Duodenal mucosa (tissue), 2 donors: Measurements from ENCODE around the gene PLEKHM3.
A peak's percentile ranks its signal among the peaks of the same experiment; 100 is the strongest.
"Not testable (repeated sequence)": the region's sequence is repeated elsewhere in the genome, so short reads cannot be mapped to it uniquely, and the experiment has no call there.

Experiments
- H3K27ac ChIP-seq: one replicate; pipeline ENCODE4 v1.7.0; 2013; ENCODE audit warnings: low read depth, low read length
- H3K27me3 ChIP-seq, 2 donors: one replicate each; pipeline ENCODE4 v1.7.0; 2013; ENCODE audit warnings: low read length in 2 of 2, control low read depth in 1 of 2; ENCODE audit not compliant: insufficient read depth in 2 of 2, control insufficient read depth in 1 of 2
- H3K36me3 ChIP-seq, 2 donors: one replicate each; pipeline ENCODE4 v1.7.0; 2013; ENCODE audit warnings: low read length in 2 of 2, control low read depth in 1 of 2; ENCODE audit not compliant: insufficient read depth in 2 of 2, control insufficient read depth in 1 of 2
- H3K4me1 ChIP-seq, 2 donors: one replicate each; pipeline ENCODE4 v1.7.0; 2013; ENCODE audit warnings: low read length in 2 of 2, control low read depth in 1 of 2; ENCODE audit not compliant: insufficient read depth in 2 of 2, control insufficient read depth in 1 of 2
- H3K4me3 ChIP-seq, 2 donors: one replicate each; pipeline ENCODE4 v1.7.0; 2013; ENCODE audit warnings: low read length in 2 of 2, low read depth in 1 of 2
- H3K9ac ChIP-seq, 2 donors: one replicate each; pipeline ENCODE4 v1.7.0; 2013; ENCODE audit warnings: low read length in 2 of 2, low read depth in 1 of 2
- H3K9me3 ChIP-seq, 2 donors: one replicate each; pipeline ENCODE4 v1.7.0; 2013; ENCODE audit warnings: low read length in 2 of 2, control low read depth in 1 of 2; ENCODE audit not compliant: control insufficient read depth in 1 of 2

Gene PLEKHM3

DNA sequence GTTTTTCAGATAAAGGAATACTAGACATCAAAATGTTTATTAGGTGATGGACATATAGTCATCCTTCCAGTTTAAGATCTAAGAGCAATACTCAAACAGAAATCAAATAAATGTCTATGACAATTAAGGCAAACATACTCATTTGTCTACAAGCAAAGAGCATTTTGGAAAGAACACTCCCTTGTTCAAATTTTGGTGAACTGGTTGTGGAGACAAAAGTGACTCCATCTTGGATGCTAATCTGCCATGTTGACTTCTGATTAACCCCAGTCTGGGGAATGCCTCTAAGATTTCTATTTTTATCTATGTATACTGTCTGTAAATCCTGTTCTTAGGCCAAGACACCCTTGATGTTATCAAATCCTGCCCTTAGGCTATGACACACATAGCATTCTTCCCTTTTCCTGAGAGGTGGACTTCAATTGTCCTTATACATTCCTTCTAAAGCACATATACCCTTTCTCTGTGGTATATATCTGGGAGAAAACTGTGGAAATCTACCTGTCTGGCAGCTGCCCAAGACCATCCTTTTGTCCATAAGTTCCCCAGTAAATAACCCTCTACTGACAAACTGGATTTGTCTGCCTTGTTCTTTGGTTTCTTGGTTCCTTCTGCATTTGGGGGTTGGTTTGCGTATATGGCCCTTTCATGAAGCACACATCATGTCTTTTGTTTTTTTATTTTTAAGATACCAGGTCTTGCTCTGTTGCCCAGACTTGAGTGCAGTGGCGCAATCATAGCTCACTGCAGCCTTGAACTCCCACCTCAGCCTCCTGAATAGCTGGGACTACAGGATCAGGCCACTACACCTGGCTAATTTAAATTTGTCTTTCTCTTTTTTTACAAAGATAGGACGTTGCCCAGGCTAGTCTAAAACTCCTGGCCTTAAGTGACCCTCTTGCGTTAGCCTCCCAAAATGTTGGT lies 12.5 kb upstream of the PLEKHM3 start:
- Histone ChIP-seq H3K27ac (no peak overlapping the region), H3K36me3 (no peaks in the 10 kb centered on the region), H3K9ac (no peak overlapping the region), H3K4me3 (no peak overlapping the region), H3K4me1 (no peaks in the 10 kb centered on the region), H3K27me3 (no peaks in the 10 kb centered on the region), H3K9me3 (peaks cover 0 to 3% of the 10 kb centered on the region in 2 donors)

GRCh38 chr2:208036357-208036756 lies 11.0 kb upstream of the PLEKHM3 start:
- Histone ChIP-seq H3K4me3 (no peak overlapping the region), H3K9ac (no peak overlapping the region), H3K36me3 (no peaks in the 10 kb centered on the region), H3K4me1 (no peaks in the 10 kb centered on the region), H3K27ac (no peak overlapping the region), H3K27me3 (no peaks in the 10 kb centered on the region), H3K9me3 (peaks cover 0 to 3% of the 10 kb centered on the region in 2 donors)

DNA sequence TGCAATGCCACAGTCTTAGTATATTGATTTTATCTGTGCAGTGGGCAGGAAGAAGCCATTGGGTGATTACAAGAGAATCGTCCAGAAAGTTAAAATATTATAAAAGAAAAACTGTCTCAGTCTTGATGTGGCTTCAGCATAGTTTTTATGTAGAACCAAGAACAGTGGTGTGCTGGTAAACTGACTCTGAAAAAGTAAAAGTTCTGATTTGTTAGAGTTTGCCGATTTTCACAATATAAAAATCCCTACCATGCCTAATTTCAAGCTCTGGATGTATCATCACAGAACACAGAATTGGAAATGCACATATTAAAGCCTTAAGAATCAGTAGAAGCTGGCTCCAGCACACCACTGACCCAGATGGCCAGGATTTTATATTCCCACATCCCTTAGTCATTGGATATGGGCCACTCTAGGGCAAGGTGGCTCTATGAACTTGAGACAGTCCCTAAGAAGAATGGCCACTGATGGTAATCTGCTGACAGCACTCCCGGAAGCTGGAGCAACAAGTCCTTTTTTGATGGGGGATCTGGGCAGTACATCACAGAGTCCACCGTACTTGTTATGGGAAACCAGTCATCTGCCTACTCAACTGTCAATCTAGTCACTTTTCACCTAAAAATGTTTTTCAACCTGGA lies 9.3 kb upstream of the PLEKHM3 start:
- H3K27ac ChIP-seq = no peak overlapping the region
- H3K27me3 ChIP-seq = no peaks in the 10 kb centered on the region
- no peak overlapping the region for H3K4me3 ChIP-seq
- no peaks in the 10 kb centered on the region for H3K4me1 ChIP-seq
- no peaks in the 10 kb centered on the region for H3K36me3 ChIP-seq
- H3K9me3 ChIP-seq = peaks cover 0 to 3% of the 10 kb centered on the region in 2 donors
- H3K9ac ChIP-seq = no peak overlapping the region

DNA sequence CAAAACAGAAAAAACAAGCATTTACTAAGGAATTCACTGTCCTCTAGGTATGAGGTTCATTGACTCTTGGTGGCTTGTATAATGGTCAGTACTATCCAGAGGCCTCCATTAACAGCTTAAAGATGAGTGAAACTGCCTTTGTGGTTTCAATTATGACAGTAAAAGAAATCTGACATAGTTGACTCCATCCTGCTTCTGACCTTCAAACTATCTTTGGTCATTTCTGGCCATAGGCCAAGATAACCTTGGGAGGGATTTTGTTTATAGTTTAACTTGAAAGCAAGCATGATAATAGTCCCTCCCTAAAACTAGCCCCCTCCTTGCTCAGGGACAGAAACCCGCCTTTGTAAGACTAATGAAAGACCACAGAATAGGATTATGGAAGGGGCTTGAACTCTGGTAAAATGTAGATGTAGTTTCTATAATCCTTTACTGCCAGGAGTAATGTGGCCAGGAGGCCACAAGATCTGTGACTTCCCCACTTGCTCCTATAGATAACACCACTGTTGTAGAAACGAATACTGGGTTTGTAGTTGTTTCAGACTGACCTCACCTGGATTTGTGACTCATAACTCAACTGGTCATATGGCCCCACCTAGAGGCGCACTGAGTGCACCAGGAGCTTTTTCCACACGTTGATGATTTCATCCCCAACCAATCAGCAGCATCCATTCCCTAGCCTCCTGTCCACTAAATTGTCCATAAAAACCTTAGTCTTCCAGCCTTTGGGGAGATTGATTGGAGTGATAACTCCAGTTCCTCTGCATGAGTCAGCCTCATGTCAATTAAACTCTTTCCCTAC lies 8.6 kb upstream of the PLEKHM3 start:
- Histone ChIP-seq H3K9me3 (peaks cover 0 to 3% of the 10 kb centered on the region in 2 donors), H3K4me3 (no peak overlapping the region), H3K9ac (no peak overlapping the region), H3K27ac (no peak overlapping the region), H3K36me3 (no peaks in the 10 kb centered on the region), H3K4me1 (no peaks in the 10 kb centered on the region), H3K27me3 (no peaks in the 10 kb centered on the region)

GRCh38 chr2:208031608-208032019 lies 6.3 kb upstream of the PLEKHM3 start:
- Histone ChIP-seq H3K4me3 (no peak overlapping the region), H3K27ac (no peak overlapping the region), H3K9ac (no peak overlapping the region)

DNA sequence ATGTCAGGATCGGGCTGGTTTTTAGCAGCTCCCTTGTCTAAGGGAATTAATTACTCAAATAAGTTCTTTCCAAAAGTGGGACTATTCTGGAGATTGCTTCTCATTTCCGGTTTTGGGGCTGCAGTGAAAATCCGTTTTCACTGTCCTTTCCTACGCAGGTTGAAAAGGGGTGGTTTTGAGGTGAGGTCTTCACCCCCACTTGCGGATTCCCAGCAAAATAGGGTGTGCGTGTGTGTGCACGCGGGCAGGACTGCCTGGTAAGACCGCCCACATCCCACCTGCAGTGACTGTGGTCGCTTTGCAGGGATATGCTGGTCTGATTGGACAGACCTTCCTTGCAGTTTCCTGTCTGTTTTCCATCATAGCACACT lies 472 bp upstream of the PLEKHM3 start:
- peaks cover 5 to 6% of the 10 kb centered on the region in 2 donors for H3K4me1 ChIP-seq
- peak overlapping the region; percentile 84 to 89 for H3K9ac ChIP-seq
- H3K9me3 ChIP-seq = no peaks in the 10 kb centered on the region
- peak overlapping the region; percentile 95 to 98 for H3K4me3 ChIP-seq
- no peaks in the 10 kb centered on the region for H3K27me3 ChIP-seq
- H3K27ac ChIP-seq = peak overlapping the region; percentile 46
- no peaks in the 10 kb centered on the region for H3K36me3 ChIP-seq

More at GRCh38 chr2:208031608-208032019, 6.3 kb upstream of the PLEKHM3 start:
- no peaks in the 10 kb centered on the region for H3K4me1 ChIP-seq
- peaks cover 0 to 3% of the 10 kb centered on the region in 2 donors for H3K9me3 ChIP-seq
- no peaks in the 10 kb centered on the region for H3K36me3 ChIP-seq
- H3K27me3 ChIP-seq = no peaks in the 10 kb centered on the region

DNA sequence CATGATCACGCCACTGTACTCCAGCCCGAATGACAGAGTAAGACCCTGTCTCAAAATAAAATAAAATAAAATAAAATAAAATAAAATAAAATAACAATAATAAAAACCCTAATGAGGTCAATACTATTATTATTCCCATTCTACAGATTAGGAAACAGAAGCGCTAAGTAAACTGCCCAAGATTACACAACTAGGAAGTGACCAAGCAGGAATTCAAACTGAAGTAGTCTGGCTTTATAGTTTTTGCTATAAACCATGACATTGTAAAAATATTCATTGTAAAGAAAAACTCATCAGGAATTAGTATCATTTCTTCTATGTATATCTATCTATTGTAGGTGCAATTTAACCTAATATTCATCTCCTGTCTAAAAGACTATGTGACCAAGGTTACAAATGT lies 1.2 kb downstream of the PLEKHM3 start:
- Histone ChIP-seq H3K4me1 (peaks cover 5 to 6% of the 10 kb centered on the region in 2 donors), H3K27ac (no peak overlapping the region), H3K9me3 (no peaks in the 10 kb centered on the region), H3K9ac (no peak overlapping the region), H3K36me3 (no peaks in the 10 kb centered on the region), H3K27me3 (no peaks in the 10 kb centered on the region), H3K4me3 (no peak overlapping the region)

DNA sequence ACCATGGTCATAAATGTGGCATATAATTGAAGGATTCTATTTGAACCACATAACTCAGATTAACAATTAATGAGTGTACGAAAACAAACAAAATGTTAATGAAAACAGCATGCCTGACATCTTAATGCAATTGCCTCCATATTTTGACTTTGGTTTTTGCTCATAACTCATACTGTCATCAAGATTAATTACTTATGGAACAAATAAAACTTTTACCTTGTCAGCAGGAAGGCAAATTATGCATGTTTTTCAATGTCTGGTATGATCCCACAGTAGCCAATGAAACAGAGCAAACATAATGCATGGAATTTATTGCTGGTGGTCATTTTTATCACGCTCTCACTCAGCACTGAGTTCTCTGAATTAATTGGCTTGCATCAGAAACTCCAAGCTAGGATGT lies 5.1 kb downstream of the PLEKHM3 start:
- Histone ChIP-seq H3K36me3 (no peaks in the 10 kb centered on the region), H3K27me3 (no peaks in the 10 kb centered on the region), H3K4me1 (peaks cover 0 to 13% of the 10 kb centered on the region in 2 donors), H3K4me3 (no peak overlapping the region), H3K27ac (no peak overlapping the region), H3K9ac (no peak overlapping the region), H3K9me3 (no peaks in the 10 kb centered on the region)

- not testable (repeated sequence) for H3K27ac ChIP-seq, H3K4me3 ChIP-seq, H3K36me3 ChIP-seq, H3K9ac ChIP-seq, H3K9me3 ChIP-seq, H3K27me3 ChIP-seq
- H3K4me1 ChIP-seq = peaks cover 7 to 13% of the 10 kb centered on the region in 2 donors
Measured at GRCh38 chr2:208018124-208018712, 7.1 kb downstream of the PLEKHM3 start.
